ENCODE results near the gene ASB6. TPM values are rescaled to one million over a fixed set of nuclear protein-coding genes. Genes with fewer than 3 reads are reported as not detected.
A peak's percentile ranks its signal among the peaks of the same experiment; 100 is the strongest.

The ASB6 gene
- total and polyA plus RNA-seq, 7 donors = 6.3 to 20.2 (median 8.9) TPM

DNA sequence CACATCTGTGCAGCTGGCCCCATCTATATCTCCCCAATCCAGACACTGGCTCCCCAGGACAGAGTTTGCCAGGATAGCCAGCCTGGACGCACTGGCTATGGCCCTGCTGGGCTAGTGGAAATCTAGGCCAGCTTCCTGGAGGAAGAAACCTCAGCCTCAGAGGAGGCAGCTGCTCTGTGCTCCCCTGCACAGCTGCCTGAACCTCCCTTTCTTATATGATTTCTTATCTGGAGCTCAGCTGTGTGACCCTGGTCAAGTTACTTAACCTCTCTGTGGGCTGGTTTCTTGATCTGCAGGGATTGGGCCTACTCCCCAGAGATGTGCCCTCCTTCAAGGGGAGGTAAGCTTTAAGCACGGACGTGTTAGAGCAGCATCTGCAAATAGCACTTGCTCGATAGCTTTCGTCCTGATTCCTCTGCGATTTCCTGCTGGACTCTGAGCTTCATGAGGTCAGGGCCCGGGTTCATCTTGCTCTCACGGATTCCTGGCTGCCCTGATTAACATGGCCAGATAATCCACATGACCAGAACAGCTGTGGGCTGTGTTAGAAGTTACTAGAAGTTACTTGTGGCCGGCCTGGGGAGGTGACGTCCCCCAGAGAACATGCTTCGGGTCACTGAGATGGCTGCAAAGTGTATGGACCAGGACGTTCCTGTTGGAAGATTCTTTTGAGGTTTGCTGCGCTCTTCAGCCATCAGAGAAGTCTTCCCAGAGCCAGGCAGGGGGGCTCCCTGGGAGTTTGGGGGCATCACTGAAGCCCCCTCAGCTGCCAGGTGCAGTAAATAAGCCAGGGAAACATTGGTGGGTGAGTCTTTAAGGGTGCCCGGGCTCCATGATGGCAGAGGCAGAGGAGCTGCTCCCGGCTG lies 35.6 kb downstream of the ASB6 start:
- Histone ChIP-seq H3K9me3 (no peaks in the 10 kb centered on the region), H3K4me1 (peaks cover 18% of the 10 kb centered on the region), H3K27me3 (ENCODE audit: insufficient read depth in 3 of 3, low read length in 2 of 3) (no peaks in the 10 kb centered on the region), H3K36me3 (ENCODE audit: insufficient read depth in 1 of 2, low read depth in 1 of 2) (no peaks in the 10 kb centered on the region), H3K4me3 (no peak overlapping the region), H3K27ac (peak overlapping the region; percentile 59)
- ATAC-seq (peak in 2 of 4 donors; percentile 30 to 35), DNase-seq (no peak)
- TF ChIP-seq, protein P1, sequence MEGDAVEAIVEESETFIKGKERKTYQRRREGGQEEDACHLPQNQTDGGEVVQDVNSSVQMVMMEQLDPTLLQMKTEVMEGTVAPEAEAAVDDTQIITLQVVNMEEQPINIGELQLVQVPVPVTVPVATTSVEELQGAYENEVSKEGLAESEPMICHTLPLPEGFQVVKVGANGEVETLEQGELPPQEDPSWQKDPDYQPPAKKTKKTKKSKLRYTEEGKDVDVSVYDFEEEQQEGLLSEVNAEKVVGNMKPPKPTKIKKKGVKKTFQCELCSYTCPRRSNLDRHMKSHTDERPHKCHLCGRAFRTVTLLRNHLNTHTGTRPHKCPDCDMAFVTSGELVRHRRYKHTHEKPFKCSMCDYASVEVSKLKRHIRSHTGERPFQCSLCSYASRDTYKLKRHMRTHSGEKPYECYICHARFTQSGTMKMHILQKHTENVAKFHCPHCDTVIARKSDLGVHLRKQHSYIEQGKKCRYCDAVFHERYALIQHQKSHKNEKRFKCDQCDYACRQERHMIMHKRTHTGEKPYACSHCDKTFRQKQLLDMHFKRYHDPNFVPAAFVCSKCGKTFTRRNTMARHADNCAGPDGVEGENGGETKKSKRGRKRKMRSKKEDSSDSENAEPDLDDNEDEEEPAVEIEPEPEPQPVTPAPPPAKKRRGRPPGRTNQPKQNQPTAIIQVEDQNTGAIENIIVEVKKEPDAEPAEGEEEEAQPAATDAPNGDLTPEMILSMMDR (IDR thresholded peaks at IDR 0.05) = no peak
- intact Hi-C loops (cut with DNase I) = loop anchor here in 1 of 2 donors (5.0 kb wide), 1 partner anchor 224 kb away; no protein-coding TSS in a partner anchor
- 36 to 44% (median 37%) methylated on average over 15 of the region's 15 CpGs for WGBS, 3 donors

DNA sequence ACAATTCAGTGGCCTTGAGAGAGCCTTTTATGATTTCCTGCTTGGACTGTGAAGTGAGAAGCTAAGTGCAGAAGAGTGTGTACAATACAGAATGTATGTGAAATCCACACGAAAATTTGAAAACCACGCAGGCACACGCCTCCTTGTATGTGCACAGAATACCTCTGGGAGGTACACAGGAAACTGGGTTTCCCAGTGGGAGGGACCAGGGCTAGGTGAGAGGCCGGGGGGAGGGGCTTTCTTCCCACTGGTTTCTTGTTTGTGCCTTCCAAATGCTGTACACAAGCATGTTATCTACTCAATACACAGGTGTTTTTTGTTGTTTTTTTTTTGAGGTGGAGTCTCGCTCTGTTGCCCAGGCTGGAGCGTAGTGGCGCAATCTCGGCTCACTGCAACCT lies 37.2 kb downstream of the ASB6 start:
- intact Hi-C loops (cut with DNase I) = loop anchor here in 1 of 2 donors (5.0 kb wide), 1 partner anchor 222 kb away; no protein-coding TSS in a partner anchor
- Histone ChIP-seq H3K9me3 (no peaks in the 10 kb centered on the region), H3K27me3 (ENCODE audit: insufficient read depth in 3 of 3, low read length in 2 of 3) (no peaks in the 10 kb centered on the region), H3K36me3 (ENCODE audit: insufficient read depth in 1 of 2, low read depth in 1 of 2) (no peaks in the 10 kb centered on the region), H3K27ac (no peak overlapping the region), H3K4me3 (no peak overlapping the region), H3K4me1 (peaks cover 10% of the 10 kb centered on the region)
- TF ChIP-seq, protein P1 (IDR thresholded peaks at IDR 0.05) = no peak
- 76 to 79% (median 77%) methylated on average over 8 of the region's 8 CpGs for whole genome bisulfite sequencing, 3 donors
- ATAC-seq (no peak), DNase-seq (no peak)

DNA sequence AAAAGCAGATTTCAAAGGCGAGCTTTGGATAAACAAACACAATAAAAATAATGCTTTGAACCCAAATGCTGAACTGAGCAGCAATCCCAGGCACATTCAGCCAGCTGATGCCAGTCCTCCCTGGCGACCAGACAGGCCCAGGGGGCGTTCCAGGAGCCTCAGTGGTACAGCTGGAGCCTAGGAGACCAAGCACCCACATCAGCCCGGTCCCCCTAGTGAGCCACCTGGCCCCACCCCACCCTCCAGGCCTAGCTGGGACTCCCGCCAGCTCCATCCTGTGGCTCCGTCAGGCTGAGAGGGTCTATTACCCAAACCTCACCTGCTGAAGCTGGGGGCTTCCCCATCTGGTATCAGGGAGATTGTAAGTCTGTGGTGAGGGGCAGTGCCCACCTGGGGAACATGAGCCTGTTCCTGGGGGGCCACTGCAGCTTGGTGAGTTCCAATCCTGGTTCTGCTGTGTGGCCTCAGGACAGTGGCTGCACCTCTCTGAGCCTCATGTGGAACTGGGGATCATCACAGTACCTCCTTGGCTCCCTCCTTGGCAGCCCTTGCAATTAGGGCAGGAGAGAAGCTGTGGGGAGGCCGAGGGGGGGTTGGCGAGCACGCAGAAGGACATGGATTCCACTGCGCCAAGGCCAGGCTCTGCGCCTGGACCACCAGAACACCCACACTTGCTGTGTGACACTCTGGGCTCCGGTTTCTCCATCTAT lies 37.7 kb downstream of the ASB6 start:
- 80 to 85% (median 81%) methylated on average over 12 of the region's 12 CpGs for WGBS, 3 donors

DNA sequence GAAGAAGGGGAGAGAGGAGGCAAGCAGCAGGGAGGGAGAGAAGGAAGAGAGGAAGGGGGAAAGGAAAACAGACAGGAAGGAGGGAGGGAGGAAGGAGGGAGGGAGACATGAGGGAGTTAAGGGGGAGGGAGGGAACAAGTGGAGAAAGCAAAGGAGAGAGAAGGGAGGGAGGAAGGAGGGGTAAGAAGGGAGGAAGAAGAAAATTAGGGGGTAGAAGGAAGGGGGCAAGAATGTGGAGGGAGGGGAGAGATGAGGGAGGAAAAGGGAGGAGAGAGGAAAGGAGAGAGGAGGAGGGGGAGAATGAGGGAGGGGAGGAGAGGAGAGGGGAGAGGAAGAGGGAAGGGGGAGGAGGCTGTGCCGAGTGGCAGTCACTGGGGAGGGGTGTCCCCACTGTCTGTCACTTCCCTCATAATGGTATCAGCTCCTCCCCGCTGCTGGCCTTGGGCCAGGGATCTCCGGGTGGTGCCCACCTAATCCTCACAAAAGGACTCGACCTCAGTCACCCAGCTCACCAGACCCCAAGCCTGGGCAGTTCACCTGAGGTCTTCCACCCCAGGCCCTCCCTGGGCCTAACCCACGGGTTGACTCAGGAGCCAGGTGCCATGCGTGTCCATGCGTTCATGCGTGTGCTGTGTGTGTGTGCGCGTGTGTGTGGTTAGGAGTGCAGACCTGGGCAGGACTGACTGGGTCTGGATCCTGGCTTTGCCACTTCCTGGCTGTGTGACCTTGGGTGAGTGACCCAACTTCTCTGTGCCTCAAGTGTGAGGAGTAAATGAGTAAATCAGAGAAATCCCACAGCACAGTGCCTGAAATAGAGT lies 39.1 kb downstream of the ASB6 start:
- intact Hi-C loops (cut with DNase I) = no loop called here

More for the DNA sequence above, 37.7 kb downstream of the ASB6 start:
- no peak overlapping the region for H3K27ac ChIP-seq
- intact Hi-C loops (cut with DNase I) = no loop called here
- H3K36me3 ChIP-seq (ENCODE audit: insufficient read depth in 1 of 2, low read depth in 1 of 2) = no peaks in the 10 kb centered on the region
- no peaks in the 10 kb centered on the region for H3K27me3 ChIP-seq (ENCODE audit: insufficient read depth in 3 of 3, low read length in 2 of 3)
- H3K4me3 ChIP-seq = no peak overlapping the region
- DNase-seq (no peak), ATAC-seq (no peak)
- no peaks in the 10 kb centered on the region for H3K9me3 ChIP-seq
- H3K4me1 ChIP-seq = peaks cover 10% of the 10 kb centered on the region
- TF ChIP-seq, protein P1 (IDR thresholded peaks at IDR 0.05) = no peak

More for the DNA sequence above, 39.1 kb downstream of the ASB6 start:
- 57 to 62% (median 59%) methylated on average over 9 to 10 of the region's 10 CpGs for WGBS, 3 donors
- Histone ChIP-seq H3K4me1 (peaks cover 13% of the 10 kb centered on the region), H3K9me3 (no peaks in the 10 kb centered on the region), H3K4me3 (no peak overlapping the region), H3K27ac (no peak overlapping the region), H3K36me3 (ENCODE audit: insufficient read depth in 1 of 2, low read depth in 1 of 2) (no peaks in the 10 kb centered on the region), H3K27me3 (ENCODE audit: insufficient read depth in 3 of 3, low read length in 2 of 3) (peaks cover 0 to 3% (median 3%) of the 10 kb centered on the region in 3 donors)
- DNase-seq (no peak), ATAC-seq (no peak)
- TF ChIP-seq, protein P1 (IDR thresholded peaks at IDR 0.05) = no peak

All from psoas muscle (tissue), 8 donors.